Stimulated activated CD4-positive, alpha-beta T cell treated with anti-CD3 and anti-CD28 coated beads, Interleukin-4, amount 100 ng/mL, for 4 hours (primary cell): ENCODE results near the gene MEA1.

Experiments
- DNase-seq, 2 experiments: peaks; one replicate each; pipeline ENCODE4 v3.0.0-alpha.2; 2020

Gene MEA1

DNA sequence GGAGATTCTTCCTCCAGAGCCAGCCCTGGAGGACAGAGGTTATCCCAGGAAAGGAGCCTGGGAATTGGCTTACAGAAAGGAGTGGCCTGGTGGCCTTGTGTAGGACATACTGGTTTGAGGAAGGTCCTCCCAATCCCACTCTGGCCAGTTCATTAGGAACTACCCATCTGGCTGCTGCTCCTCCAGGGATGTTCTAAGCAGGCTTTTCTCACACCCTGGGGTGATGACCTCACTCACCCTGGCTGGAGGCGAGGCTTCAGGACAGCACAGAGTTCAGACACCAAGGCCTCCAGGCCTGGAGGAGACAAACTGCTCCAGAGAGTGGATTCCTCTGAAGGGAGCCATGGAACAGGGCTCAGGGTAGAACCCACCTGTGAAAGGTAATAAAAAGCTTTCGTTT lies 44.3 kb downstream of the MEA1 start:
- DNase-seq = no peak

GRCh38 chr6:42968783-42969182 lies 45.0 kb downstream of the MEA1 start:
- DNase-seq = no peak

DNA sequence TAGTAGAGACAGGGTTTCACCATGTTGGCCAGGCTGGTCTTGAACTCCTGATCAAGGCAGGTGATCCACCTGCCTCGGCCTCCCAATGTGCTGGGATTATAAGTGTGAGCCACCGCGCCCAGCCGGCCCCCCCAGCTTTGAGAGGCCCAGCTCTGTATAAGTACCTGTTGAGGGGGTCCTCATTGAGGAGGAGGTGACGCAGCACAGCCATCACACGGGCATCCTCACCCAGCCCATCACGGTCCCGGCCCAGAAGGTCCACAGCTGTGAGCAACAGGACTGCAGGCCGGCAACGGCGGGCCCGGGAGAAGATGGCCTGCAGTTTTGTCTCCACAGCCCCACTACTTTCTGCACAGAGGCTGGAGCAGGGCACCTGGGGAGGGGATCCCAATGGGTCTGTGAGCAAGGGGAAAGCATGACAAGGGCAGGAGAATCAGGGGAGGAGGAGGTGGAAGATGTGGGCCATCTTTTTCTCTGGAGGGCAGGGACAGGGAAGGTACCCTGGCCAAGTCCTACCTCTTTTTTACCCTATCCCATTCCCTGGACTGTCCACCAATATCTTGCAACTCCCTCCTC lies 45.5 kb downstream of the MEA1 start:
- no peak for DNase-seq

GRCh38 chr6:42967228-42967627 lies 46.5 kb downstream of the MEA1 start:
- DNase-seq = no peak

- no peak for DNase-seq
Measured at GRCh38 chr6:42966571-42966970, 47.2 kb downstream of the MEA1 start.

GRCh38 chr6:42963855-42964605 lies 49.7 kb downstream of the MEA1 start:
- DNase-seq = peak in 1 of 2 experiments; percentile 6

DNA sequence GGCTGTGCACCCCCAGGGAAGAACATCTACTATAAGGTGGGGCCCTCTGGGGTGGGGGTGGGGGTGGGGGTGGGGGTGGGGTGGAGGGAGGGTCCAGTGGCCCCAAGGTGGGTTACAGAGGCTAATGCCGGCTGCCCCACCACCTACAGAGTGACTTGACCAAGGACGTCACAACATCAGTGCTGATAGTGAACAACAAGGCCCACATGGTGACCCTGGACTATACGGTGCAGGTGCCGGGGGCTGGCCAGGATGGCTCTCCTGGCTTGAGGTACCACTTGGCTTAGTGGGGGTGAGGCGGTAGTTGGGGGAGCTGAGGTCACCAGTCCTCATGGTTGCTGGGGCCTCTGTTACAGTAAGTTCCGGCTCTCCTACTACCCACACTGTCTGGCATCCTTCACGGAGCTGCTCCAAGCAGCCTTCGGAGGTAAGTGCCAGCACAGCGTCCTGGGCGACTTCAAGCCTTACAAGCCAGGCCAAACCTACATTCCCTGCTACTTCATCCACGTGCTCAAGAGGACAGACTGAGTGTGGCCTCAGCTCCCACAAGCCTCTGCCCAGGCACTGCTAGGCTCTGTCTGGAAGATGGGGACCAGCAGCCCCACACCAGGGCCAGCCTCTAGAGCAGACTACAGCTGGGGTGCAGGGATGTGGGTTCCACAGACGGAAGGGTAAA lies 50.4 kb downstream of the MEA1 start:
- no peak for DNase-seq

DNA sequence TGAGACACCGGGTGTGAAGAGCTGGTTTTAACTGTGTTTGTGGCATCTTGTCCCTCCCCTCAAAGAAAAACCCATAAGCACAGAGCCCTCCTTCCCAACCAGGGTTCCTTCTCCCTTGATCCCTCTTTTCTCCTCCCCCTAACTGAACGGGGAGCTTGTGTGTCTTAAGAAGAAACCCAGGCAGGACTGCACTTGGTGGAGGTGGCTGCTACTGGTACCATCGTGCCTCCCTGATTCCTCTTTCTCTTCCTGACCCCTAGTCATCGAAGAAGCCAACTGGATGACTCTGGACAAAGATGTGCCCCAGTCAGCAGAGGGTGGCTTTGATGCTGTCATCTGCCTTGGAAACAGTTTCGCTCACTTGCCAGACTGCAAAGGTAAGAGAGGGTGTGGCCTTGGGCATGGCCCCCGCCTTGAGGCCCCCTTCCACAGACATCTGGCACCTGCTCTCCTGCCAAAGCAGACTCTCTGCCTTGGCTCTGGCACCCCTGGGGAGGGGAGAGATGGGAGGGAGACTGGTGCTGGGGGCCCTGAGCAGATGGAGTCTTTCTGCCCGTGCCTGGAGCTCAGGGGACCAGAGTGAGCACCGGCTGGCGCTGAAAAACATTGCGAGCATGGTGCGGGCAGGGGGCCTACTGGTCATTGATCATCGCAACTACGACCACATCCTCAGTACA lies 51.1 kb downstream of the MEA1 start:
- no peak for DNase-seq

- no peak for DNase-seq
Measured at GRCh38 chr6:42962096-42962495, 51.6 kb downstream of the MEA1 start.
